Measurements from ENCODE around the gene MSX2. TPM values are rescaled to one million over a fixed set of nuclear protein-coding genes. Genes with fewer than 3 reads are reported as not detected.

MSX2 gene
- total RNA-seq, 2 donors from 2014 or later = not detected

- Mint-ChIP-seq H3K4me3 (no peak overlapping the region), H3K4me1 (ENCODE audit: low read depth in 2 of 2) (peaks cover 4 to 5% of the 10 kb centered on the region in 2 donors), H3K36me3 (peaks cover 6% of the 10 kb centered on the region), H3K9me3 (peaks cover 4% of the 10 kb centered on the region), H3K27me3 (peaks cover 46 to 73% of the 10 kb centered on the region in 2 donors), H3K27ac (no peak overlapping the region)
- no peak for ATAC-seq
- no peak for DNase-seq (ENCODE audit: low spot score)
Measured at GRCh38 chr5:174722500-174722899, 1.9 kb upstream of the MSX2 start.

- H3K27me3 Mint-ChIP-seq = peaks cover 51 to 78% of the 10 kb centered on the region in 2 donors
- ATAC-seq = no peak
- peaks cover 4 to 5% of the 10 kb centered on the region in 2 donors for H3K4me1 Mint-ChIP-seq (ENCODE audit: low read depth in 2 of 2)
- H3K4me3 Mint-ChIP-seq = peak overlapping the region; percentile 82
- peaks cover 4% of the 10 kb centered on the region for H3K9me3 Mint-ChIP-seq
- H3K27ac Mint-ChIP-seq = no peak overlapping the region
- H3K36me3 Mint-ChIP-seq = peaks cover 6% of the 10 kb centered on the region
- DNase-seq (ENCODE audit: low spot score) = no peak
Measured at GRCh38 chr5:174723315-174723978, 935 bp upstream of the MSX2 start.

GRCh38 chr5:174723979-174724483 is 351 bp upstream of the MSX2 start:
- Mint-ChIP-seq H3K27me3 (peaks cover 52 to 78% of the 10 kb centered on the region in 2 donors), H3K27ac (no peak overlapping the region), H3K9me3 (peaks cover 4% of the 10 kb centered on the region), H3K36me3 (peaks cover 6% of the 10 kb centered on the region), H3K4me1 (ENCODE audit: low read depth in 2 of 2) (peaks cover 4 to 5% of the 10 kb centered on the region in 2 donors), H3K4me3 (peak overlapping the region; percentile 82)
- no peak for DNase-seq (ENCODE audit: low spot score)
- ATAC-seq = no peak

GRCh38 chr5:174725261-174725990 is 1.0 kb downstream of the MSX2 start:
- Mint-ChIP-seq H3K36me3 (peaks cover 6% of the 10 kb centered on the region), H3K27ac (no peak overlapping the region), H3K4me1 (ENCODE audit: low read depth in 2 of 2) (peaks cover 4 to 5% of the 10 kb centered on the region in 2 donors), H3K27me3 (peaks cover 50 to 70% of the 10 kb centered on the region in 2 donors), H3K4me3 (peak overlapping the region; percentile 17), H3K9me3 (peaks cover 4% of the 10 kb centered on the region)
- no peak for DNase-seq (ENCODE audit: low spot score)
- ATAC-seq = no peak

- ATAC-seq = no peak
- H3K27ac Mint-ChIP-seq = no peak overlapping the region
- H3K9me3 Mint-ChIP-seq = peaks cover 4% of the 10 kb centered on the region
- H3K27me3 Mint-ChIP-seq = peaks cover 52 to 73% of the 10 kb centered on the region in 2 donors
- peaks cover 4 to 5% of the 10 kb centered on the region in 2 donors for H3K4me1 Mint-ChIP-seq (ENCODE audit: low read depth in 2 of 2)
- H3K36me3 Mint-ChIP-seq = peaks cover 6% of the 10 kb centered on the region
- H3K4me3 Mint-ChIP-seq = peak overlapping the region; percentile 17
- no peak for DNase-seq (ENCODE audit: low spot score)
Measured at GRCh38 chr5:174725991-174726601, 1.7 kb downstream of the MSX2 start.

- DNase-seq (ENCODE audit: low spot score) (no peak), ATAC-seq (no peak)
- Mint-ChIP-seq H3K4me3 (no peak overlapping the region), H3K27me3 (peaks cover 54 to 73% of the 10 kb centered on the region in 2 donors), H3K36me3 (peaks cover 6% of the 10 kb centered on the region), H3K9me3 (peaks cover 4% of the 10 kb centered on the region), H3K4me1 (ENCODE audit: low read depth in 2 of 2) (peaks cover 4 to 5% of the 10 kb centered on the region in 2 donors), H3K27ac (no peak overlapping the region)
Measured at GRCh38 chr5:174726916-174727793, 2.8 kb downstream of the MSX2 start.

- H3K36me3 Mint-ChIP-seq = peaks cover 6% of the 10 kb centered on the region
- DNase-seq (ENCODE audit: low spot score) = no peak
- no peak overlapping the region for H3K4me3 Mint-ChIP-seq
- H3K4me1 Mint-ChIP-seq (ENCODE audit: low read depth in 2 of 2) = peaks cover 4 to 5% of the 10 kb centered on the region in 2 donors
- no peak for ATAC-seq
- H3K9me3 Mint-ChIP-seq = peaks cover 4% of the 10 kb centered on the region
- peaks cover 53 to 65% of the 10 kb centered on the region in 2 donors for H3K27me3 Mint-ChIP-seq
- no peak overlapping the region for H3K27ac Mint-ChIP-seq
Measured at GRCh38 chr5:174727794-174728680, 3.7 kb downstream of the MSX2 start.

GRCh38 chr5:174729075-174729680 is 4.8 kb downstream of the MSX2 start:
- H3K36me3 Mint-ChIP-seq = peaks cover under 1% of the 10 kb centered on the region
- no peak overlapping the region for H3K27ac Mint-ChIP-seq
- ATAC-seq (no peak), DNase-seq (ENCODE audit: low spot score) (no peak)
- peaks cover 51 to 62% of the 10 kb centered on the region in 2 donors for H3K27me3 Mint-ChIP-seq
- no peak overlapping the region for H3K4me3 Mint-ChIP-seq
- H3K9me3 Mint-ChIP-seq = no peaks in the 10 kb centered on the region
- peaks cover under 1% of the 10 kb centered on the region in 2 donors for H3K4me1 Mint-ChIP-seq (ENCODE audit: low read depth in 2 of 2)

GRCh38 chr5:174731214-174732035 is 7.0 kb downstream of the MSX2 start:
- Mint-ChIP-seq H3K4me1 (ENCODE audit: low read depth in 2 of 2) (peaks cover 0 to 5% of the 10 kb centered on the region in 2 donors), H3K27me3 (peaks cover 59 to 73% of the 10 kb centered on the region in 2 donors), H3K4me3 (no peak overlapping the region), H3K27ac (no peak overlapping the region), H3K36me3 (no peaks in the 10 kb centered on the region), H3K9me3 (no peaks in the 10 kb centered on the region)
- ATAC-seq (no peak), DNase-seq (ENCODE audit: low spot score) (no peak)

GRCh38 chr5:174732036-174733020 is 7.9 kb downstream of the MSX2 start:
- Mint-ChIP-seq H3K4me1 (ENCODE audit: low read depth in 2 of 2) (peaks cover 0 to 5% of the 10 kb centered on the region in 2 donors), H3K27ac (no peak overlapping the region), H3K27me3 (peaks cover 60 to 75% of the 10 kb centered on the region in 2 donors), H3K36me3 (no peaks in the 10 kb centered on the region), H3K4me3 (no peak overlapping the region), H3K9me3 (no peaks in the 10 kb centered on the region)
- peak in 1 of 2 donors; percentile 20 for ATAC-seq
- DNase-seq (ENCODE audit: low spot score) = no peak

All from natural killer cell treated with Interleukin-12 subunit alpha and Interleukin-12 subunit beta and Interleukin-15 and Interleukin-18, amount 100 ng/mL, for 72 hours (primary cell).